NCI-H2227 treated with DMSO at 0.1 percent for 48 hours (cell line): ENCODE results near the gene CACNA1A.
"Not testable (repeated sequence)": the region's sequence is repeated elsewhere in the genome, so short reads cannot be mapped to it uniquely, and the experiment has no call there.

Source experiments
- DNase-seq: peaks from one replicate; lab custom pipeline; 2025; lab: John Stamatoyannopoulos, UW

Gene CACNA1A

GRCh38 chr19:13363954-13364353 is 142.3 kb downstream of the CACNA1A start:
- DNase-seq: no peak

GRCh38 chr19:13363245-13363644 is 143.0 kb downstream of the CACNA1A start:
- no peak for DNase-seq

GRCh38 chr19:13362668-13363067 is 143.6 kb downstream of the CACNA1A start:
- DNase-seq: no peak

GRCh38 chr19:13361726-13362125 is 144.6 kb downstream of the CACNA1A start:
- not testable (repeated sequence) for DNase-seq

- no peak for DNase-seq
Measured at GRCh38 chr19:13356686-13357280, 149.5 kb downstream of the CACNA1A start.

GRCh38 chr19:13356185-13356584 is 150.1 kb downstream of the CACNA1A start:
- no peak for DNase-seq

GRCh38 chr19:13355356-13355755 is 150.9 kb downstream of the CACNA1A start:
- DNase-seq: no peak

- no peak for DNase-seq
Measured at GRCh38 chr19:13353625-13354024, 152.7 kb downstream of the CACNA1A start.

- DNase-seq: no peak
Measured at GRCh38 chr19:13350759-13351158, 155.5 kb downstream of the CACNA1A start.

GRCh38 chr19:13350072-13350471 is 156.2 kb downstream of the CACNA1A start:
- DNase-seq: no peak

GRCh38 chr19:13347367-13347766 is 158.9 kb downstream of the CACNA1A start:
- DNase-seq: no peak

GRCh38 chr19:13343514-13343913 is 162.8 kb downstream of the CACNA1A start:
- DNase-seq: no peak

GRCh38 chr19:13342672-13343071 is 163.6 kb downstream of the CACNA1A start:
- no peak for DNase-seq

GRCh38 chr19:13339869-13340268 is 166.4 kb downstream of the CACNA1A start:
- no peak for DNase-seq

GRCh38 chr19:13337181-13337580 is 169.1 kb downstream of the CACNA1A start:
- DNase-seq: no peak

GRCh38 chr19:13334801-13335481 is 171.3 kb downstream of the CACNA1A start:
- no peak for DNase-seq

- DNase-seq: no peak
Measured at GRCh38 chr19:13330285-13330684, 176.0 kb downstream of the CACNA1A start.

GRCh38 chr19:13329766-13330165 is 176.5 kb downstream of the CACNA1A start:
- DNase-seq: no peak

- DNase-seq: no peak
Measured at GRCh38 chr19:13328241-13328640, 178.0 kb downstream of the CACNA1A start.

GRCh38 chr19:13319526-13319925 is 186.8 kb downstream of the CACNA1A start:
- no peak for DNase-seq

GRCh38 chr19:13318190-13318589 is 188.1 kb downstream of the CACNA1A start:
- no peak for DNase-seq

GRCh38 chr19:13315495-13315894 is 190.8 kb downstream of the CACNA1A start:
- no peak for DNase-seq

GRCh38 chr19:13314761-13315160 is 191.5 kb downstream of the CACNA1A start:
- DNase-seq: no peak

GRCh38 chr19:13313875-13314274 is 192.4 kb downstream of the CACNA1A start:
- DNase-seq: no peak
